Body of pancreas (tissue), 4 donors: ENCODE measurements around the gene TPSAB1. TPM values are rescaled to one million over a fixed set of nuclear protein-coding genes. Genes with fewer than 3 reads are reported as not detected.
"Not testable (repeated sequence)": the region's sequence is repeated elsewhere in the genome, so short reads cannot be mapped to it uniquely, and the experiment has no call there.

Experiments used
- ATAC-seq: fragments of 150-250 bp; one replicate; pipeline ENCODE4 v1.9.1; 2016
- DNase-seq, 4 donors: peaks; one replicate each; pipeline ENCODE4 v3.0.0-alpha.2; 2019
- H3K27ac ChIP-seq, 4 donors: fragments of 200-600 bp; sonication (generic); 1 replicate in 3 of 4; 2 replicates in 1 of 4; pipeline versions ENCODE4 v1.5.1 to v1.6.1; 2016 to 2019; ENCODE audit warnings: mild to moderate bottlenecking in 1 of 4, mixed read lengths in 1 of 4, moderate library complexity in 1 of 4
- H3K27me3 ChIP-seq, 2 donors: fragments of 200-600 bp; sonication (generic); one replicate each; pipeline ENCODE4 v1.6.0; 2016; ENCODE audit warnings: mild to moderate bottlenecking in 1 of 2
- H3K36me3 ChIP-seq, 2 donors: fragments of 200-600 bp; sonication (generic); replicated peaks in 1 of 2; 2 replicates each; pipeline ENCODE4 v1.5.1; 2016; ENCODE audit warnings: low read depth in 2 of 2; ENCODE audit not compliant: insufficient read depth in 1 of 2
- H3K4me1 ChIP-seq: fragments of 200-600 bp; sonication (generic); one replicate; pipeline ENCODE4 v1.6.0; 2016
- H3K4me3 ChIP-seq, 2 donors: fragments of 200-600 bp; sonication (generic); 1 replicate in 1 of 2; 2 replicates in 1 of 2; pipeline ENCODE4 v1.5.1; 2016 to 2019
- H3K9me3 ChIP-seq, 3 donors: fragments of 200-600 bp; sonication (generic); 1 replicate in 2 of 3; 2 replicates in 1 of 3; pipeline ENCODE4 v1.5.1; 2016
- POLR2A ChIP-seq, 3 donors: fragments of 450-650 bp; IDR thresholded peaks; one replicate each; pipeline ENCODE4 v1.6.1; 2016; ENCODE audit warnings: antibody characterized with exemption in 3 of 3, mild to moderate bottlenecking in 2 of 3
- WGBS, 2 donors: methylation state at CpG; one replicate each; pipeline ENCODE4 v1.1.5; 2017; 5-methylcytosine and 5-hydroxymethylcytosine counted together
- intact Hi-C: fragments of 100-400 bp; cut with DNase I; formaldehyde crosslinking; loops from one replicate; pipeline ENCODE4 v1.15.1; 2023
- total RNA-seq, 2 donors: library from RNA; depleted of rRNA; stranded (reverse); fragments of >200 nt; gene quantifications; one replicate each; pipeline ENCODE4 v1.1.0, GENCODE V29; 2016
- TF ChIP-seq, protein P1 (sequence below), 7 experiments: fragments of 450-650 bp in 4 of 7; fragments of 200-600 bp in 3 of 7; sonication (generic) in 3 of 7; IDR thresholded peaks; one replicate each; pipeline ENCODE4 v1.5.1; 2016 to 2019; ENCODE audit warnings: antibody characterized with exemption in 7 of 7

TPSAB1 gene
- total RNA-seq, 2 donors from 2014 or later, result 23.6 to 53.4 TPM

DNA sequence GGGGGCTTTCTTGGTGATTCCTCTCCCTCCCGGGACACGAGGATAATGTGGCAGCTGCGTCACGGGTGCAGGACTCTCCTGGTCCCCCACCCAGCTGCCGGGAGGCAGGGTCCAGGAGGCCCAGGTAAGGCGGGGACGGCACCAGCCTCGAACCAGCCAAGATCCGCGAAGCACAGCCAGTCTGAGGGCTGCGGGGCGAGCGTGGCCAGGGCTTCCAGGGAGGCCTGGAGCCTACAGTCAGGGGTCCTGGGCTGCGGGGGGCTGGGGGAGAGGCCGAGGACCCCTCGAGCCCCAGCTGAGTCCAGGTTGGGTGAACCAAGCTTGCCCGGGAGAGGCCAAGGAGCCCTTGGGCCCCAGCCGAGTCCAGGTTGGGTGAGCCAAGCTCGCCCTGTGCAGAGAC lies 25.3 kb downstream of the TPSAB1 start:
- no peak for DNase-seq
- Histone ChIP-seq H3K36me3 (no peaks in the 10 kb centered on the region), H3K4me3 (no peak overlapping the region), H3K27ac (no peak overlapping the region), H3K4me1 (no peaks in the 10 kb centered on the region), H3K9me3 (no peaks in the 10 kb centered on the region), H3K27me3 (peaks cover 0 to 5% of the 10 kb centered on the region in 2 donors)
- 67 to 80% methylated on average over 1 to 19 of the region's 19 CpGs for WGBS, 2 donors
- TF ChIP-seq, protein P1, sequence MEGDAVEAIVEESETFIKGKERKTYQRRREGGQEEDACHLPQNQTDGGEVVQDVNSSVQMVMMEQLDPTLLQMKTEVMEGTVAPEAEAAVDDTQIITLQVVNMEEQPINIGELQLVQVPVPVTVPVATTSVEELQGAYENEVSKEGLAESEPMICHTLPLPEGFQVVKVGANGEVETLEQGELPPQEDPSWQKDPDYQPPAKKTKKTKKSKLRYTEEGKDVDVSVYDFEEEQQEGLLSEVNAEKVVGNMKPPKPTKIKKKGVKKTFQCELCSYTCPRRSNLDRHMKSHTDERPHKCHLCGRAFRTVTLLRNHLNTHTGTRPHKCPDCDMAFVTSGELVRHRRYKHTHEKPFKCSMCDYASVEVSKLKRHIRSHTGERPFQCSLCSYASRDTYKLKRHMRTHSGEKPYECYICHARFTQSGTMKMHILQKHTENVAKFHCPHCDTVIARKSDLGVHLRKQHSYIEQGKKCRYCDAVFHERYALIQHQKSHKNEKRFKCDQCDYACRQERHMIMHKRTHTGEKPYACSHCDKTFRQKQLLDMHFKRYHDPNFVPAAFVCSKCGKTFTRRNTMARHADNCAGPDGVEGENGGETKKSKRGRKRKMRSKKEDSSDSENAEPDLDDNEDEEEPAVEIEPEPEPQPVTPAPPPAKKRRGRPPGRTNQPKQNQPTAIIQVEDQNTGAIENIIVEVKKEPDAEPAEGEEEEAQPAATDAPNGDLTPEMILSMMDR (IDR thresholded peaks at IDR 0.05), result no peak
- no peak for TF ChIP-seq POLR2A (IDR thresholded peaks at IDR 0.05)
- intact Hi-C loops, result no loop called here
- no peak for ATAC-seq

DNA sequence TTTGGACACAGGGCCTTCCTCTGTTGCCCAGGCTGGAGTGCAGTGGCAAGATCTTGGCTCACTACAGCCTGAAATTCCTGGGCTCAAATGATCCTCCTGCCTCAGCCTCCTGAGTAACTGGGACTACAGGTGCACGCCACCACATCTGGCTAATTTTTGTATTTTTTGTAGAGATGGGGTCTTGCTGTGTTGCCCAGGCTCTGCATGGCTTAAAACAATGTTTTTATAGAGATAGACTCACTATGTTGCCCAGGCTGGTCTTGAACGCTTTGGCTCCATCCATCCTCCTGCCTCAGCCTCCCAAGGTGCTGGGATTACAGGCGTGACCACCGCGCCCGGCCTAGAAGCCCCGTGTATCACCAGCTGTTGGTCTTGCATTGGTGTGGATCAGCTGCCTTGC lies 28.9 kb downstream of the TPSAB1 start:
- H3K4me3 ChIP-seq, DNase-seq, H3K27me3 ChIP-seq, H3K9me3 ChIP-seq, ATAC-seq, H3K27ac ChIP-seq, intact Hi-C loops, H3K36me3 ChIP-seq: not testable (repeated sequence)
- peaks cover 11% of the 10 kb centered on the region for H3K4me1 ChIP-seq
- WGBS, 2 donors, result 90 to 91% methylated on average over 7 of the region's 7 CpGs

DNA sequence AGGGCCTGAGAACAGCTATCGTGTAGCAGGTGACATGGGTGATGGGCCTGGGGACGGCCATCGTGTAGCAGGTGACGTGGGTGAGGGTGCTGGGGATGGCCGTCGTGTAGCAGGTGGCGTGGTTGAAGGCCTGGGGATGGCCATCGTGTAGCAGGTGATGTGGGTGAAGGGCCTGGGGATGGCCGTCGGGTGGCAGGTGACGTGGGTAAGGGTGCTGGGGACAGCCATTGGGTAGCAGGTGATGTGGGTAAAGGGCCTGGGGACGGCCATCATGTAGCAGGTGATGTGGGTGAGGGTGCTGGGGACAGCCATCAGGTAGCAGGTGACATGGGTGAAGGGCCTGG lies 30.8 kb downstream of the TPSAB1 start:
- TF ChIP-seq POLR2A (IDR thresholded peaks at IDR 0.05), result no peak
- TF ChIP-seq, protein P1 (IDR thresholded peaks at IDR 0.05), result no peak
- intact Hi-C loops, result no loop called here
- no peak for ATAC-seq
- DNase-seq, result no peak
- no peaks in the 10 kb centered on the region for H3K9me3 ChIP-seq
- H3K27me3 ChIP-seq, result no peaks in the 10 kb centered on the region
- 65 to 69% methylated on average over 11 of the region's 12 CpGs for WGBS, 2 donors
- H3K4me3 ChIP-seq, result no peak overlapping the region
- no peaks in the 10 kb centered on the region for H3K36me3 ChIP-seq
- H3K27ac ChIP-seq, result no peak overlapping the region
- peaks cover 11% of the 10 kb centered on the region for H3K4me1 ChIP-seq

DNA sequence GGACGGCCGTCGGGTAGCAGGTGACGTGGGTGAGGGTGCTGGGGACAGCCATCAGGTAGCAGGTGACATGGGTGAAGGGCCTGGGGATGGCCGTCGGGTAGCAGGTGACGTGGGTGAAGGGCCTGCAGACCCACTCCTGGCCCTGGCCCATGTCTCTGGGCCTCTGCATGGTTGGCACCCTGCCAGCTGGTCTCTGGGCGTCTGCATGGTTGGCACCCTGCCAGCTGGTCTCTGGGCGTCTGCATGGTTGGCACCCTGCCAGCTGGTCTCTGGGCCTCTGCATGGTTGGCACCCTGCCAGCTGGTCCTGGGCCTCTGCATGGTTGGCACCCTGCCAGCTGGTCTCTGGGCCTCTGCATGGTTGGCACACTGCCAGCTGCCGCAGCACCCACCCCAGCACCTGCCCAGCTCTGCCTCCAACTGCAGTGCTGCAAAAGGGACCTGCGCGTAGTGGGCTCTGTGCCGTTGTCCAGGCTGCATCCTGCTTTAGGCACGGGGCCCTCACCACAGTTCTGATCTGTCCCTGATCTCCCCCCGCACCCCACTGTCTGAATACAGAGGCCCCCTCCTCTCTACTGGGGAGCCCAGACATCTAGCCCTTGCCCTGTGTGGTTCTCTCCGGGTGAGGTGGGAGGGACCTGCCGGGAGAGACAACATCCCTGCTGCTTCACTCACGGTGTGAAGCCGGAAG lies 31.4 kb downstream of the TPSAB1 start:
- intact Hi-C loops, H3K27me3 ChIP-seq, H3K36me3 ChIP-seq, H3K9me3 ChIP-seq, H3K4me3 ChIP-seq, H3K27ac ChIP-seq: not testable (repeated sequence)
- DNase-seq, result peak; percentile 42 to 64 (median 59)
- peak; percentile 47 for ATAC-seq
- H3K4me1 ChIP-seq, result peaks cover 11% of the 10 kb centered on the region
- WGBS, 2 donors, result 8 to 12% methylated on average over 11 to 19 of the region's 19 CpGs

DNA sequence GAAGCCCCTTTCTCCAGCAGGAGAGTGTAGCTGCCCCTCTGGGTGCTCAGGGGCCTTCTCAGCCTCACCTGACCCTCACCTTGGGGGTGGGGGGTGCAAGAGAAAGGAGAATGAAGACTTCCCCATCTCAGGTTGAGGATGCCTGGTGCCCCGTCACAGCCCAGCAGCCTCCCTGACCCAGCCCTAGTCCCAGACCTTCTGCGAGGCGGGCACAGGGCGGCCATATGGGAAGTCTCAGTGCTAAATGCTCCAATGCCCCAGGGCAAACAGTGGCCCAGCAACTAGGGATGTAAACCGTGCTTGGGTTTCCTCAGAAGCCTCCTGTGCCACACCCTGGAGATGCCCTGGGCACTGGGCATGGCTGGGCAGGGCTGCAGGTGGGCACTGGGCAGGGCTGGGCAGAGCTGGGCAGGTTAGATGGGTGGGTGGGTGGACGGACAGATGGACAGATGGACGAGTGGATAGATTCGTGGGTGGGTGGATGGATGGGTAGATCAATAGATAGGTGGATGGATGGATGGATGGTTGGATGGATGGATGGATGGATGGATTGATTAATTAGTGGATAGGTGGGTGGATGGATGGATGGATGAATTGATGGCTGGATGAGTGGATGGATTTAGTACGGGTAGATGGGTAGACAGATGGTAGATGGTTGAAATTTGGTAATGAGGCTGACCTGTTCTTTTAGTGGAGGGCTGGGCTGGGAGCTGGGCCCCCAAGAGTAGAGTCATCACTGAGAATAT lies 32.1 kb downstream of the TPSAB1 start:
- Histone ChIP-seq H3K27ac (no peak overlapping the region), H3K36me3 (no peaks in the 10 kb centered on the region), H3K27me3 (no peaks in the 10 kb centered on the region), H3K9me3 (no peaks in the 10 kb centered on the region), H3K4me3 (no peak overlapping the region), H3K4me1 (peaks cover 11% of the 10 kb centered on the region)
- DNase-seq, result no peak
- TF ChIP-seq POLR2A (IDR thresholded peaks at IDR 0.05), result no peak
- TF ChIP-seq, protein P1 (IDR thresholded peaks at IDR 0.05), result no peak
- intact Hi-C loops, result no loop called here
- 64% methylated on average over 4 to 9 of the region's 9 CpGs for WGBS, 2 donors
- ATAC-seq, result no peak
